OCI-LY3 (cell line): ENCODE data around the gene FRMPD4.

Experiments
- EZH2phosphoT487 ChIP-seq: fragments of 200-600 bp; shearing (Covaris generic); IDR thresholded peaks from 2 replicates; pipeline ENCODE4 v1.6.1; 2018; ENCODE audit warnings: antibody characterized with exemption, mixed run types, low read depth
- TF ChIP-seq, protein P1 (sequence below): fragments of 200-600, 300-600 bp; sonication (generic); IDR thresholded peaks from 2 replicates; pipeline ENCODE4 v1.5.1; 2014; ENCODE audit warnings: antibody characterized with exemption, low read length, low read depth

DNA sequence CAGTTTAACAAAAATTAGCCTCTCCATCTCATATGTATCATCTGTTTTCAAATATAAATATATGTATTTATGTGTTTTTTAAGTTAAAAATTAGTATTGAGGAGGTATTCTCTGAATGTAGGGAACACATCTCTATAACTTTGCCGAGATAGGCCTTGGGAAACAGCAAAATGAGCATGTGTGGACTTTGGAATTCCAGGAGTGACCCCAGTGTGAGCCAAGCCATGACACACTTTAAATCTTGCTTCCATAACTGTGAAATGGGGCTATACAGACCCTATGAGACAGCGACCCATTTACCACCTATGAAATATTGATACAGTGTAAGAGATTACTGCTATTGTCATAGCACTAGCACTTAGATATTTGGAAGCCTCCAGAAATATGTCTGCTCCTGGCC, 58.8 kb downstream of the FRMPD4 start:
- TF ChIP-seq, protein P1, sequence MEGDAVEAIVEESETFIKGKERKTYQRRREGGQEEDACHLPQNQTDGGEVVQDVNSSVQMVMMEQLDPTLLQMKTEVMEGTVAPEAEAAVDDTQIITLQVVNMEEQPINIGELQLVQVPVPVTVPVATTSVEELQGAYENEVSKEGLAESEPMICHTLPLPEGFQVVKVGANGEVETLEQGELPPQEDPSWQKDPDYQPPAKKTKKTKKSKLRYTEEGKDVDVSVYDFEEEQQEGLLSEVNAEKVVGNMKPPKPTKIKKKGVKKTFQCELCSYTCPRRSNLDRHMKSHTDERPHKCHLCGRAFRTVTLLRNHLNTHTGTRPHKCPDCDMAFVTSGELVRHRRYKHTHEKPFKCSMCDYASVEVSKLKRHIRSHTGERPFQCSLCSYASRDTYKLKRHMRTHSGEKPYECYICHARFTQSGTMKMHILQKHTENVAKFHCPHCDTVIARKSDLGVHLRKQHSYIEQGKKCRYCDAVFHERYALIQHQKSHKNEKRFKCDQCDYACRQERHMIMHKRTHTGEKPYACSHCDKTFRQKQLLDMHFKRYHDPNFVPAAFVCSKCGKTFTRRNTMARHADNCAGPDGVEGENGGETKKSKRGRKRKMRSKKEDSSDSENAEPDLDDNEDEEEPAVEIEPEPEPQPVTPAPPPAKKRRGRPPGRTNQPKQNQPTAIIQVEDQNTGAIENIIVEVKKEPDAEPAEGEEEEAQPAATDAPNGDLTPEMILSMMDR, result no peak
- TF ChIP-seq EZH2phosphoT487, result no peak
